Kidney epithelial cell (primary cell): ENCODE measurements around the gene CLASP2. TPM values are rescaled to one million over a fixed set of nuclear protein-coding genes. Genes with fewer than 3 reads are reported as not detected.

ENCODE experiments used
- DNase-seq: peaks from one replicate; pipeline ENCODE4 v3.0.0-alpha.2; 2010; ENCODE audit warnings: low read depth
- H3K27me3 ChIP-seq: 2 replicates; pipeline ENCODE4 v1.6.0; 2011; ENCODE audit warnings: low read length; ENCODE audit not compliant: control insufficient read depth, insufficient read depth
- H3K36me3 ChIP-seq: 2 replicates; pipeline ENCODE4 v1.5.1; 2011; ENCODE audit warnings: low read length; ENCODE audit not compliant: control insufficient read depth, insufficient read depth
- H3K4me3 ChIP-seq: 2 replicates; pipeline ENCODE4 v1.5.1; 2011; ENCODE audit warnings: low read depth, mild to moderate bottlenecking, control low read depth, low read length
- total RNA-seq: library from RNA; depleted of rRNA; stranded (reverse); fragments of >200 nt; gene quantifications from 2 replicates; pipeline ENCODE4 v1.2.3, GENCODE V29; 2015
- TF ChIP-seq, protein P1 (sequence below): IDR thresholded peaks from 2 replicates; pipeline ENCODE4 v1.5.1; 2011; ENCODE audit warnings: mild to moderate bottlenecking, moderate library complexity, low read length, control low read depth, inconsistent platforms; ENCODE audit not compliant: insufficient read depth, poor library complexity, severe bottlenecking

CLASP2 gene
- total RNA-seq, 1 donor from 2014 or later = 52.4 TPM

DNA sequence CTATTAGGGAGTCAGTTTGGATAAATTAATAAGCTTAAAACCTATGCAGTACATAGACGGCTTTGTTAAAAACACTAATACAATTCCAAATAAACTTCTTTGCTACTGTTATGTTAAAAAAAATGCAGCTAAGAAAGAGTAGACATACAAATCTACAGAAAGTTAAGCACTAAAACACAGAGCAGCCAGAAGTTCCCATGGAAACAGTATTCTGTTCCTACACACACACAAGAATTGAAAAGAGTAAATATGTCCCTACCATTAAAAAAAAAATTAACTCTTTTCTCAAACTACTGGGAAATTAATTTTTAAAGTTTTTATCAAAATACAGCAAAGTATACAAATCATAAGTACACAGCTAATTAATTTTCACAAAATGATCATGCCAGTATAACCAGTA, 71.6 kb downstream of the CLASP2 start:
- DNase-seq = no peak

DNA sequence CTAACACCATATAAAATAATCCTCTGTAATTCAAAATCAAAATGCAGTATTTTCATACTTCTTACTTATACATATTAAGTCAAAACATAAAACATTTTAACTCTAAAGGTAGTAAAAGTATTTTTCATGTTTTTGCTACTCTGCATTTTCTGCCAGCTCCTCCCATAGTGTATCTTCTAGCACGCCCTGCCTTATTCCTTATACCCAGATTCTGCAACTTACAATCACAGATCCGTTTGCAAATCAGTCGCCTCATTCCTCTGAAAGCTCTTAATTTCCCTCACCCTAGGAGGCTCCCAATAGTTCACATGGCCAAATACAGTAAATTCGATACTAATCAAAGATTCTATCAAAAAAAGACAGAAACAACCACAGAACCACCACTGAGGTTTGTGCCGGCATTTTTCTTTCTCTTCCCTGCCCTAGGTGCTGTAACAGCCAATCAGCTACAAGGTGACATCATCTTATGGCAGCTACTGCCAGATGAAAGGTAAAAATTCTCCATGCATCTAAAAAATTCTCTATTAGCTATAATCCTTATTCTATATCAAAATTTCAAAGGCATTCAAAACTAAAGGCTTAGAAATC, 72.9 kb downstream of the CLASP2 start:
- TF ChIP-seq, protein P1, sequence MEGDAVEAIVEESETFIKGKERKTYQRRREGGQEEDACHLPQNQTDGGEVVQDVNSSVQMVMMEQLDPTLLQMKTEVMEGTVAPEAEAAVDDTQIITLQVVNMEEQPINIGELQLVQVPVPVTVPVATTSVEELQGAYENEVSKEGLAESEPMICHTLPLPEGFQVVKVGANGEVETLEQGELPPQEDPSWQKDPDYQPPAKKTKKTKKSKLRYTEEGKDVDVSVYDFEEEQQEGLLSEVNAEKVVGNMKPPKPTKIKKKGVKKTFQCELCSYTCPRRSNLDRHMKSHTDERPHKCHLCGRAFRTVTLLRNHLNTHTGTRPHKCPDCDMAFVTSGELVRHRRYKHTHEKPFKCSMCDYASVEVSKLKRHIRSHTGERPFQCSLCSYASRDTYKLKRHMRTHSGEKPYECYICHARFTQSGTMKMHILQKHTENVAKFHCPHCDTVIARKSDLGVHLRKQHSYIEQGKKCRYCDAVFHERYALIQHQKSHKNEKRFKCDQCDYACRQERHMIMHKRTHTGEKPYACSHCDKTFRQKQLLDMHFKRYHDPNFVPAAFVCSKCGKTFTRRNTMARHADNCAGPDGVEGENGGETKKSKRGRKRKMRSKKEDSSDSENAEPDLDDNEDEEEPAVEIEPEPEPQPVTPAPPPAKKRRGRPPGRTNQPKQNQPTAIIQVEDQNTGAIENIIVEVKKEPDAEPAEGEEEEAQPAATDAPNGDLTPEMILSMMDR = no peak
- peak overlapping the region; percentile 35 for H3K4me3 ChIP-seq
- DNase-seq = no peak
- H3K36me3 ChIP-seq = no peaks in the 10 kb centered on the region
- no peaks in the 10 kb centered on the region for H3K27me3 ChIP-seq

More for the DNA sequence above, 71.6 kb downstream of the CLASP2 start:
- Histone ChIP-seq H3K27me3 (no peaks in the 10 kb centered on the region), H3K36me3 (no peaks in the 10 kb centered on the region), H3K4me3 (no peak overlapping the region)
- TF ChIP-seq, protein P1 = no peak

DNA sequence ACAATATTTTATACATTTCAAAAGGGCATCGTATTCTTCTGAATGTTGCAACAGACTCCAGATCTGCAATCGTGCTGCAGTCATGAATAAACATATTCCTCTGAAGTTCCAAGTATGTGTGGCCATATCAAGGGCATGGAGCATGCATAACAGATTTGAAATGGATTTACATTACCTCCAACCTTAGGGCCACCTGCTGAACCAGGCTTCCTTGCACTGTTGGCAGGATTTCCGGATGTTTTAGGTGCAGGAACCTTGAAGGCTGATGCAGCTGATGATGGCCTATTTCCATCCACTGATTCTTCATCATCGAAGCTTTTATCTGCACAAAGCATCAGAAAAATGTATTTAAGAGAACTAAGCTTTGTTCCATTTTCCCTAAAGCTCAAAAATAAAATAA, 73.5 kb downstream of the CLASP2 start:
- TF ChIP-seq, protein P1 = no peak

DNA sequence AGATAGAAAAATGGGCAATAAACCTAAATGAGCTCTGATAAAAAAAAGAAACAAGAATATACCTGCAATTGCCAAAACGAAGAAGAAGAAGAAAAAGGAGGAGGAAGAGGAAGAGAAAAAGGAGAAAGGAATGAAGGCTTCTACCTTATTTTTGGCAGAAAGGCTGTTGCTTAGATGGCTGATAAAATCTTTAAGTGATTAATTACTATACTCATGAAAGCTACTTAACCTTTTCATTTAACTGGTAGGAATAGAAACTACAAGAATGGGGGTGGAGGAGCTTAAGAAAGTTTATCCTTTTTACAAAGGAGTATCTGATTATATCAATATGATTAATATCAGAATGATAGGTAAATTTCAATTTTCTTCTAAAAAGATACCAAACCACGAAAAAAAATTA, 75.2 kb downstream of the CLASP2 start:
- no peaks in the 10 kb centered on the region for H3K36me3 ChIP-seq
- no peak for DNase-seq
- no peaks in the 10 kb centered on the region for H3K27me3 ChIP-seq
- no peak overlapping the region for H3K4me3 ChIP-seq
- TF ChIP-seq, protein P1 = no peak

More for the DNA sequence above, 73.5 kb downstream of the CLASP2 start:
- H3K27me3 ChIP-seq = no peaks in the 10 kb centered on the region
- H3K36me3 ChIP-seq = no peaks in the 10 kb centered on the region
- H3K4me3 ChIP-seq = no peak overlapping the region
- no peak for DNase-seq

DNA sequence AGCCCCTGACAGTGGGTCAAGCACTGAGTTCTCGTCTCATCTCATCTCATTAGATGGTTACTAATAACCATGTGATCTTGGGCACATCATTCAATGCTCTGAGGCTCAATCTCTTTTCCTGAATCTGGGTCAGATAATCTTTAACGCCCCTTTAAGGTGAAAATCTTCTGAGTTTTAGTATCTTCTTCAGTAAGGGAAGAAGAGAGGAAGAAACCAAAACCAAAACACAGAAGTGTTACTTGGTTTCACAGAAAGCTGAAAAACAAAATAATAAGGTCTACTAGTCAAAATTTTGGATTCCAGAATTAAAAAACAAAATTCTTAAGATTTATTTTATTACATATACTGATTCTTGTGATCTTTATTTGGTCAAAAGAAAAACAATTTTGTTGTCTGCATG, 78.2 kb downstream of the CLASP2 start:
- Histone ChIP-seq H3K27me3 (no peaks in the 10 kb centered on the region), H3K36me3 (no peaks in the 10 kb centered on the region), H3K4me3 (no peak overlapping the region)
- TF ChIP-seq, protein P1 = no peak
- DNase-seq = no peak

DNA sequence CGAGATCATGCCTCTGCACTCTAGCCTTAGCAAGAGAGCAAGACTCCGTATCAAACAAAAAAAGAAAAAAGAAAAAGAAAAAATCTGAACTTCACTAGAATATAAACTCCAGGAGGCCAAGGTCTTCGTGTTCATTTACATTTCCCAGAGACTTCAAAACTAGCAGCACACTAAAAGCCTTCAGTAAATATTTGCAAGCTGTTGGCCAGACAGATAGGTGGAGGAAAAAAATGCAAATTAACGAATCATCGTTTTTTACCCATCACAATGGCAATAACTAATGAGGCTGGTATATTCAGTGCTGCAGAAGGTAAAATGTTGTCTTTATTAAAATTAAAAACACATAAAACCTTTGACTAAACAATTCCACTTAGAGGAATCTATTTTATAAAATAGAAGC, 80.6 kb downstream of the CLASP2 start:
- no peak overlapping the region for H3K4me3 ChIP-seq
- TF ChIP-seq, protein P1 = no peak
- no peaks in the 10 kb centered on the region for H3K36me3 ChIP-seq
- no peak for DNase-seq
- no peaks in the 10 kb centered on the region for H3K27me3 ChIP-seq
